KMS-11 (cell line): ENCODE results near the gene FADS6.

Experiments used
- H2AFZ ChIP-seq: fragments of 200-600 bp; sonication (generic); 2 replicates; pipeline ENCODE4 v1.6.1; 2016; ENCODE audit warnings: antibody characterized with exemption, mixed run types, low read depth
- H3K27ac ChIP-seq: fragments of 200-600 bp; sonication (generic); 2 replicates; pipeline ENCODE4 v1.6.1; 2016; ENCODE audit warnings: mild to moderate bottlenecking, mixed run types
- H3K27me3 ChIP-seq: fragments of 200-600 bp; sonication (generic); 2 replicates; pipeline ENCODE4 v1.6.1; 2017; ENCODE audit warnings: mild to moderate bottlenecking, low read depth, mixed run types, moderate library complexity; ENCODE audit not compliant: insufficient read depth
- H3K36me3 ChIP-seq: fragments of 200-600 bp; sonication (generic); 2 replicates; pipeline ENCODE4 v1.6.1; 2017; ENCODE audit warnings: mild to moderate bottlenecking, mixed run types; ENCODE audit not compliant: insufficient read depth
- H3K4me1 ChIP-seq: fragments of 200-600 bp; sonication (generic); 2 replicates; pipeline ENCODE4 v1.6.1; 2016; ENCODE audit warnings: mild to moderate bottlenecking, low read depth, mixed run types; ENCODE audit not compliant: poor library complexity, severe bottlenecking
- H3K4me2 ChIP-seq: fragments of 200-600 bp; sonication (generic); 2 replicates; pipeline ENCODE4 v1.7.0; 2016; ENCODE audit warnings: mild to moderate bottlenecking, mixed run types
- H3K4me3 ChIP-seq: fragments of 200-600 bp; sonication (generic); IDR thresholded peaks from 2 replicates; pipeline ENCODE4 v1.6.1; 2017; ENCODE audit warnings: low read depth, low read length, mixed read lengths; ENCODE audit not compliant: insufficient read depth
- H3K79me2 ChIP-seq: fragments of 200-600 bp; sonication (generic); 2 replicates; pipeline ENCODE4 v1.6.1; 2016; ENCODE audit warnings: low read depth, mixed run types; ENCODE audit not compliant: insufficient read depth
- H3K9ac ChIP-seq: fragments of 200-600 bp; sonication (generic); 2 replicates; pipeline ENCODE4 v1.6.1; 2016; ENCODE audit warnings: mild to moderate bottlenecking, mixed run types
- H4K20me1 ChIP-seq: fragments of 200-600 bp; sonication (generic); 2 replicates; pipeline ENCODE4 v1.6.1; 2016; ENCODE audit warnings: mild to moderate bottlenecking, mixed run types; ENCODE audit not compliant: insufficient read depth
- TF ChIP-seq, protein P1 (sequence below): fragments of 200-600 bp; sonication (generic); conservative IDR thresholded peaks from 2 replicates; pipeline ENCODE4 v1.6.1; 2017; ENCODE audit warnings: low read depth, mild to moderate bottlenecking, antibody characterized with exemption, low read length, moderate library complexity, mixed read lengths

Gene FADS6

DNA sequence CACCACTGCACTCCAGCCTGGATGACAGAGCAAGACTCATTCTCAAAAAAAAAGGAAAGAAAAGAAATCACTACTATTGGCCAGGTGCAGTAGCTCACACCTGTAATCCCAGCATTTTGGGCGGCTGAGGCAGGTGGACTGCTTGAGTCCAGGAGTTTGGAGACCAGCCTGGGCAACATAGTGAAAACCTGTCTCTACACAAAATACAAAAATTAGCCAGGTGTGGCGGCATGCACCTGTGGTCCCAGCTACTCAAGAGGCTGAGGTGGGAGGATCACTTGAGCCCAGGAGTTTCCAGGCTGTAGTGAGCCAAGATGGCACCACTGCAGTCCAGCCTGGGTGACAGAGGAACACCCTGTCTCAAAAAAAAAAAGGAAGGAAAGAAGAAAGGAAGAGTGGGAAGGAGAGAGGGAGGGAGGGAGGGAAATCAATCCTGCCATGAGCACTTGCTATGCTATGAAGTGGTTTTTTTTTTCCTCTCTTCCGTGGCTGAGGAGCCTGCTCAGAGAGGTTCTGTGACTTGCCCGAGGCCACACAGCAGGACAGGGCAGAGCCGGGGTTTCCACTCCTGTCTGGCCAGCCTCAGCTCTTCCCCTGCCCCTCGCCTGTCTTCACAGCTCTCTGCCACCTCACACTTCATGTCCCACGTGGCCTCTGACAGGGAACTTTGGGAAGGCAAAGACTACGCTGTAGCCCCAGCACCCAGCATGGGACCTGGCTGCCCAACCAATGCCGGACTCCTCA, 44.6 kb downstream of the FADS6 start:
- Histone ChIP-seq H2AFZ (no peak overlapping the region), H4K20me1 (no peaks in the 10 kb centered on the region), H3K79me2 (no peaks in the 10 kb centered on the region), H3K4me3 (no peak overlapping the region), H3K4me1 (no peaks in the 10 kb centered on the region), H3K27ac (no peak overlapping the region), H3K27me3 (peaks cover 24% of the 10 kb centered on the region; the same call in 1 of the 2 replicates), H3K9ac (no peak overlapping the region), H3K36me3 (no peaks in the 10 kb centered on the region), H3K4me2 (no peak overlapping the region)
- TF ChIP-seq, protein P1, sequence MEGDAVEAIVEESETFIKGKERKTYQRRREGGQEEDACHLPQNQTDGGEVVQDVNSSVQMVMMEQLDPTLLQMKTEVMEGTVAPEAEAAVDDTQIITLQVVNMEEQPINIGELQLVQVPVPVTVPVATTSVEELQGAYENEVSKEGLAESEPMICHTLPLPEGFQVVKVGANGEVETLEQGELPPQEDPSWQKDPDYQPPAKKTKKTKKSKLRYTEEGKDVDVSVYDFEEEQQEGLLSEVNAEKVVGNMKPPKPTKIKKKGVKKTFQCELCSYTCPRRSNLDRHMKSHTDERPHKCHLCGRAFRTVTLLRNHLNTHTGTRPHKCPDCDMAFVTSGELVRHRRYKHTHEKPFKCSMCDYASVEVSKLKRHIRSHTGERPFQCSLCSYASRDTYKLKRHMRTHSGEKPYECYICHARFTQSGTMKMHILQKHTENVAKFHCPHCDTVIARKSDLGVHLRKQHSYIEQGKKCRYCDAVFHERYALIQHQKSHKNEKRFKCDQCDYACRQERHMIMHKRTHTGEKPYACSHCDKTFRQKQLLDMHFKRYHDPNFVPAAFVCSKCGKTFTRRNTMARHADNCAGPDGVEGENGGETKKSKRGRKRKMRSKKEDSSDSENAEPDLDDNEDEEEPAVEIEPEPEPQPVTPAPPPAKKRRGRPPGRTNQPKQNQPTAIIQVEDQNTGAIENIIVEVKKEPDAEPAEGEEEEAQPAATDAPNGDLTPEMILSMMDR = no peak

DNA sequence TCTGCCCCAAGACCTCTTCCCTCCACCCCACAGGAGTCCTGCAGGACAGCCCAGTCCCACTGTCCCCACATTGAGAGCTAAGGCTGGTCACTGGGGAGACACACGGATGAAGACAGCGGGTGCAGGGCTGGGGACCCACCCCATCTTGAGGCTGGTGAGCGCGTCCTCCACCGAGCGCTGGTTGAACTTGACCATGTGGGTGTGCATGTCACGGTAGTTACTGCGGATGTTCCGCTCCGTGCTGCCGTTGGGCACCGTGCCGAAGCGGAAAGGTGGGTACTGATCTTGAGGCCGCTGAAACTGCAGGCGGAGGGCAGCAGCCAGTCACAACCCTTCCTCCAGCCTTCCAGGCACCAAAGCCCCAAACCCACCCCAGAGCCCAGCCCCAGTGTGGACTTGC, 46.8 kb downstream of the FADS6 start:
- H3K9ac ChIP-seq = no peak overlapping the region

DNA sequence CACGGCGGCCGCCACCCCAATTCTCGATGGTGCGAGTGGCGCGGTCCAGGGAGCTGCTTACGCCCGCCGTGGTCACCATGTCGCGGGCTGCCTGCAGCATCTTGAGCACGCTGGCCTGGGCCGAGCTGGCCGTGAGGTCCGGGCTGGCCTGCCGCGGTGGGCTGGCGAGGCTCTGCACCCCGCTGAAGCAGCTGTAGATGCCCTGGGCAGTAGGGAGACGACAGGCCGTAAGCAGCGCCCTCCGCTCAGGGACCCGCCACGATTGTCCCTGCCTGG, 50.1 kb downstream of the FADS6 start:
- Histone ChIP-seq H3K4me2 (no peak overlapping the region), H3K27ac (no peak overlapping the region), H3K36me3 (no peaks in the 10 kb centered on the region), H3K9ac (no peak overlapping the region), H3K4me3 (no peak overlapping the region), H4K20me1 (no peaks in the 10 kb centered on the region), H3K27me3 (no peaks in the 10 kb centered on the region), H3K79me2 (no peaks in the 10 kb centered on the region), H2AFZ (no peak overlapping the region), H3K4me1 (no peaks in the 10 kb centered on the region)
- TF ChIP-seq, protein P1 = no peak

More for the DNA sequence above, 46.8 kb downstream of the FADS6 start:
- Histone ChIP-seq H3K4me1 (no peaks in the 10 kb centered on the region), H3K4me2 (no peak overlapping the region), H3K27me3 (peaks cover 13% of the 10 kb centered on the region; the same call in 1 of the 2 replicates), H3K27ac (no peak overlapping the region), H3K79me2 (no peaks in the 10 kb centered on the region), H3K36me3 (no peaks in the 10 kb centered on the region), H2AFZ (no peak overlapping the region), H4K20me1 (no peaks in the 10 kb centered on the region), H3K4me3 (no peak overlapping the region)
- TF ChIP-seq, protein P1 = no peak

DNA sequence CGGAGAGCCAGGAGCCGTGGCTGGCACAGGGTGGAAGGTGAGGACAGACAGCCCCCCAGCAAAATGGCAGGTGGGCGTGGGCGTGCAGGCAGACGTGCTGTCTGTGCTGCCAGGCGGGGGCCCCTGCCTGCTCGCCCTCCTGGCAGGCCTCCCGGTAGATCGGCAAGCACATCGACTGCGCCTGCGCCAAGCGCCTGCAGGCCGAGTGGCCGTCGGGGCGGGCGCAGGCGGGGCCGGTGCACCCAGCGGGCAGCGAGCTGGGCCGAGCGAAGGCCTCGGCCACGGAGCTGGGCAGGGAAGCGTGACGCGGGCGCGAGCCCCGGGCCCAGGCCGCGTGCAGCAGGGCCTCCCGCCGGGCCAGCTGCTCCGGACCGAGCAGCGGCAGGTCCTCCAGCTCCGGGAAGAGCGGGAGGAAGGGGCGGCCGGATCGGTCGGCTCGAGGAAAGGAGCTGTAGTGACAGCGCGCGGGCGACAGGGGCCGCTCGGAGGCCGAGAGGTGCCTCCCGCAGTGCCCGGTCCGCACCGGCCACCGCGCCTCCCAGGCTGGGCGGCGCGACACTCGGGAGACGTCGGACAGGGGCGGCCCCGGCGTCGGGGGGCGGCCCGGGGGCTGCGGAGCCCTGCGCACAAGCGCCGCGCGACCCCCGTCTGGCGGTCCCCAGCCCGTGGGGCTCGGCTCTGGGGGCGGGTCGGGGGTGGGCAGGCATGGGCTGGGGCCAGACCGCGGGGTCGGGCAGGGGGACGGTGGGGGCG, 50.7 kb downstream of the FADS6 start:
- H4K20me1 ChIP-seq = no peaks in the 10 kb centered on the region
- H3K4me3 ChIP-seq = no peak overlapping the region
- H3K79me2 ChIP-seq = no peaks in the 10 kb centered on the region
- H3K4me2 ChIP-seq = no peak overlapping the region
- no peak overlapping the region for H3K9ac ChIP-seq
- no peak overlapping the region for H2AFZ ChIP-seq
- no peak overlapping the region for H3K27ac ChIP-seq
- no peaks in the 10 kb centered on the region for H3K36me3 ChIP-seq
- TF ChIP-seq, protein P1 = no peak
- H3K4me1 ChIP-seq = no peaks in the 10 kb centered on the region
- no peaks in the 10 kb centered on the region for H3K27me3 ChIP-seq
